Skeletal muscle tissue (tissue), 4 donors: ENCODE data around the gene RAB3GAP2. TPM values are rescaled to one million over a fixed set of nuclear protein-coding genes. Genes with fewer than 3 reads are reported as not detected.
"Not testable (repeated sequence)": the region's sequence is repeated elsewhere in the genome, so short reads cannot be mapped to it uniquely, and the experiment has no call there.

Experiments used
- H3K27ac ChIP-seq: one replicate; pipeline ENCODE4 v1.7.0; 2013; ENCODE audit warnings: mild to moderate bottlenecking, low read depth, low read length, inconsistent platforms
- H3K27me3 ChIP-seq, 3 donors: one replicate each; pipeline ENCODE4 v1.7.0; 2013; ENCODE audit warnings: low read length in 3 of 3; ENCODE audit not compliant: control insufficient read depth in 3 of 3, insufficient read depth in 3 of 3
- H3K36me3 ChIP-seq, 3 donors: one replicate each; pipeline ENCODE4 v1.7.0; 2013; ENCODE audit warnings: low read length in 3 of 3; ENCODE audit not compliant: control insufficient read depth in 3 of 3, insufficient read depth in 3 of 3
- H3K4me1 ChIP-seq, 3 donors: one replicate each; pipeline ENCODE4 v1.7.0; 2013; ENCODE audit warnings: low read length in 3 of 3, mild to moderate bottlenecking in 3 of 3; ENCODE audit not compliant: control insufficient read depth in 3 of 3, insufficient read depth in 3 of 3
- H3K4me3 ChIP-seq, 3 donors: one replicate each; pipeline ENCODE4 v1.7.0; 2013; ENCODE audit warnings: low read length in 3 of 3
- H3K9ac ChIP-seq, 3 donors: one replicate each; pipeline ENCODE4 v1.7.0; 2013; ENCODE audit warnings: low read length in 3 of 3, mild to moderate bottlenecking in 3 of 3, moderate library complexity in 2 of 3, low read depth in 1 of 3
- H3K9me3 ChIP-seq, 3 donors: one replicate each; pipeline ENCODE4 v1.7.0; 2013; ENCODE audit warnings: low read length in 3 of 3; ENCODE audit not compliant: control insufficient read depth in 3 of 3
- total RNA-seq: library from RNA; depleted of rRNA; stranded (reverse); fragments of >200 nt; gene quantifications from one replicate; pipeline ENCODE4 v1.2.3, GENCODE V29; 2014
- donor health status: Osteomylitis.

The RAB3GAP2 gene
- total RNA-seq, 1 donor from 2014 or later: 23.0 TPM

DNA sequence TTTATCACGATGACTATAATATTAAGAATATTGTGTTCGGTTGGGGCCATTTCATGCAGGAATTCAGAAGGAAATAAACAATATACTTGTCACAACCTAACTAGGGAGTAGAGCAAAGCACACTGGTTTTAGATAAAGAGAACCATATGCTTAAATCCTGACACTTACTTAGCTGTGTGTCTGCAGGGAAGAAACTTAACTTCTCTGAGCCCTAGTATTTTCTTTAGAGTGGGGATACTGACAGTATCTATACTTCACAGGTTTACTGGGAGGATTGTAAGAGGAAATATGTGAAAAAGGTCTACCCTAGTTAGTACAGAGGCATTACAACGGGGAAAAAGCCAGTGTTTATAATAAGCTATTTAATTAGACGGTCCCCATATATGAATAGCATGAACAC lies 105.4 kb downstream of the RAB3GAP2 start:
- Histone ChIP-seq H3K36me3 (peaks cover 19 to 48% (median 25%) of the 10 kb centered on the region in 3 donors), H3K9me3 (no peaks in the 10 kb centered on the region), H3K9ac (no peak overlapping the region), H3K27me3 (no peaks in the 10 kb centered on the region), H3K4me1 (no peaks in the 10 kb centered on the region), H3K27ac (no peak overlapping the region), H3K4me3 (no peak overlapping the region)

- Histone ChIP-seq H3K36me3 (peaks cover 13 to 36% (median 25%) of the 10 kb centered on the region in 3 donors), H3K4me3 (no peak overlapping the region), H3K9ac (no peak overlapping the region), H3K4me1 (no peaks in the 10 kb centered on the region), H3K27ac (no peak overlapping the region), H3K9me3 (no peaks in the 10 kb centered on the region), H3K27me3 (no peaks in the 10 kb centered on the region)
Observed at GRCh38 chr1:220164517-220164916, 107.7 kb downstream of the RAB3GAP2 start.

DNA sequence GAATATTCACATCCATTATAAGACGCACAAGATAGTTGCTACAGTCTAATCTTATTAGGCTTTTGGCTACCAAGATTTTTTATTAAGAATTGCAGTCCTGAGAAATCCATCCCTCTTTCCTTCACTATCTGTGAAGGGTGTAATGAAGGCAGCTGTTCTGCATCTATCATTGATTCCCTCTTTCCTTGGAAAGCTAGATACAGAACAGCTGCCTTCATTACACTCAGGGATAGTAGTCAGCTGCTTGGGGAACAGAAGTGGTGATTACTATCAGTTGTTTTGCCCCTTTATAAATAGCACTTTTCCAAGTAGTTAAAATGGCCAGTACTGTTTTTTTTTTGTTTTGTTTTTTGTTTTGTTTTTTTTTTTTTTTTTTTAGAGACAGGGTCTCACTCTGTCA lies 108.1 kb downstream of the RAB3GAP2 start:
- H3K9ac ChIP-seq: no peak overlapping the region
- no peaks in the 10 kb centered on the region for H3K27me3 ChIP-seq
- no peaks in the 10 kb centered on the region for H3K9me3 ChIP-seq
- H3K4me1 ChIP-seq: no peaks in the 10 kb centered on the region
- peaks cover 13 to 32% (median 25%) of the 10 kb centered on the region in 3 donors for H3K36me3 ChIP-seq
- H3K27ac ChIP-seq: no peak overlapping the region
- H3K4me3 ChIP-seq: no peak overlapping the region

- no peaks in the 10 kb centered on the region for H3K4me1 ChIP-seq
- no peak overlapping the region for H3K27ac ChIP-seq
- H3K36me3 ChIP-seq: peaks cover 7 to 34% (median 29%) of the 10 kb centered on the region in 3 donors
- H3K9ac ChIP-seq: no peak overlapping the region
- H3K27me3 ChIP-seq: no peaks in the 10 kb centered on the region
- no peaks in the 10 kb centered on the region for H3K9me3 ChIP-seq
- no peak overlapping the region for H3K4me3 ChIP-seq
Observed at GRCh38 chr1:220160027-220160426, 112.2 kb downstream of the RAB3GAP2 start.

GRCh38 chr1:220159041-220159440 lies 113.2 kb downstream of the RAB3GAP2 start:
- H3K36me3 ChIP-seq: peaks cover 11 to 40% (median 33%) of the 10 kb centered on the region in 3 donors
- H3K9me3 ChIP-seq: no peaks in the 10 kb centered on the region
- H3K27me3 ChIP-seq: no peaks in the 10 kb centered on the region
- H3K4me1 ChIP-seq: no peaks in the 10 kb centered on the region
- H3K4me3 ChIP-seq: no peak overlapping the region
- no peak overlapping the region for H3K27ac ChIP-seq
- no peak overlapping the region for H3K9ac ChIP-seq

DNA sequence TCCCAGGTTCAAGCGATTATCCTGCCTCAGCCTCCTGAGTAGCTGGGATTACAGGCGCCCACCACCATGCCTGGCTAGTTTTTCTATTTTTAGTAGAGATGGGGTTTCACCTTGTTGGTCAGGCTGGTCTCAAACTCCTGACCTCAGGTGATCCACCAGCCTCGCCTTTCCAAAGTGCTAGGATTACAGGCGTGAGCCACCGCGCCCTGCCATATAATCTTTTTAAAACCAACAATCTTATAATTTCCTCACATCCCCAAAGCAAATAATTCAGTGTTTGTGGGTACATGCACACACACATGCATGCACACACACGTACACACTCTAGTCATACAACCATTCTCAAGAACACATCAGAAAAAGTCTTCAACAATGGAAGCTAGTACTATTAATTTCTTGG lies 113.7 kb downstream of the RAB3GAP2 start:
- not testable (repeated sequence) for H3K9me3 ChIP-seq, H3K27me3 ChIP-seq, H3K9ac ChIP-seq, H3K27ac ChIP-seq, H3K4me1 ChIP-seq, H3K4me3 ChIP-seq
- H3K36me3 ChIP-seq: peaks cover 11 to 43% (median 33%) of the 10 kb centered on the region in 3 donors

DNA sequence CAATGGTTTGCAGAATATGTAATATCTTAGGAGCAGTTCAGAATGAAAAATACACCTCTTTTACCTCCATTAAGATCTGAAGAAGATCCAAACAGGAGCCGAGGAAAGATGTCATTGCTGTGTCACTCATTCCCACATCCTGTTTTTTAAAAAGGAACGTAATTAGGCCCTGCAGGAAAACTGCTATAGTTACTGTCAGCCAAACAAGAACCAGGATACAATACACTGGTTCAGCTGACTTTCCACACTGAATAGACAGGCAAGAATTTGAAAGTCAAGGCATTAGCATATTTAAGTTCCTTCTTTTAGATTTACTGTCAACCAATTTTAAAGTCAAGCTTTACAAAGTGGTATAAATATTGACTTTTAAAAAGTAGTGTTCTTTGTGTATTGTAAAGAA lies 114.5 kb downstream of the RAB3GAP2 start:
- Histone ChIP-seq H3K27me3 (no peaks in the 10 kb centered on the region), H3K36me3 (peaks cover 11 to 46% (median 35%) of the 10 kb centered on the region in 3 donors), H3K27ac (no peak overlapping the region), H3K4me1 (no peaks in the 10 kb centered on the region), H3K9me3 (no peaks in the 10 kb centered on the region), H3K4me3 (no peak overlapping the region), H3K9ac (no peak overlapping the region)

GRCh38 chr1:220156620-220157146 lies 115.6 kb downstream of the RAB3GAP2 start:
- peaks cover 11 to 46% (median 37%) of the 10 kb centered on the region in 3 donors for H3K36me3 ChIP-seq

DNA sequence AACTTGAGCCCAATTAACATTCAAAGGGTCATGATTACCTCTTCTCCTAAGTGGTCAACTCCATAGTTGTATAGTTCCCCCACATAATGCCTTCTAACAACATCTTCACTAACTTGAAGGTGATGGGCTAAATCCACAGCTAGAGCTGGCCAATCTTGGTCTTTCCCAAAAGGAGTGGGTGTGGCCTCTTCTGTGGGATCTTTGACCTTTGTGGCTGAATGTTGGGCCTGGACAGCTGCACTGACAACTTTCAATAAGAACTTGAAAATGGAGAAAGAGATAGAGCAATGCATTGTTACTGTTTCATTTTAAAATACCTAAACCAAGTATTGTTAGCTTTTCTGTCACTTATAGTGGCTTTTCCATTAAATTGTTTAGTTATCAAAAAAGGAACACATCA lies 119.1 kb downstream of the RAB3GAP2 start:
- Histone ChIP-seq H3K9ac (no peak overlapping the region), H3K36me3 (peaks cover 11 to 46% (median 35%) of the 10 kb centered on the region in 3 donors), H3K27ac (no peak overlapping the region), H3K9me3 (no peaks in the 10 kb centered on the region), H3K27me3 (no peaks in the 10 kb centered on the region), H3K4me3 (no peak overlapping the region), H3K4me1 (peaks cover 0 to 5% (median 0%) of the 10 kb centered on the region in 3 donors)

More at GRCh38 chr1:220156620-220157146, 115.6 kb downstream of the RAB3GAP2 start:
- Histone ChIP-seq H3K27ac (no peak overlapping the region), H3K9ac (no peak overlapping the region), H3K27me3 (no peaks in the 10 kb centered on the region), H3K9me3 (no peaks in the 10 kb centered on the region), H3K4me1 (no peaks in the 10 kb centered on the region), H3K4me3 (no peak overlapping the region)

DNA sequence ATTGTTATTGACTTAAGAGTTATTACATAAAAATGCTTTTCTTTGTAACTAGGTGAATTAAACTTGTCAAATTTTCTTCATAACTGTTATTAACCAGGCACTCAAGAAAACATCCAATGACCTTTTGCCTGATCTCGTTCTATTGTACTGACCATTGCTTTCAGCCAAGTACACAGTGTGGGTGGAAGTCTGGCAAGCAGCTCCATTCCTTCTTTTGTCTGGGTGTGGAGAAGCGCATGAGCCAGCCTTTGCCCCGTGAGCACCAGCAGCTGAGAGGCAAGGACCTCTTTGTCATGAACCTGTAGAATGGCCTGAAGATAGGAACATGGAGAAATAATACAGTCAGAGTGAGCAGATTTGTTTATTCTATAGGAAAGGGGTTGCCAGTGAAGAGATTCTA lies 120.8 kb downstream of the RAB3GAP2 start:
- H3K4me1 ChIP-seq: peaks cover 0 to 5% (median 0%) of the 10 kb centered on the region in 3 donors
- no peak overlapping the region for H3K4me3 ChIP-seq
- H3K27ac ChIP-seq: no peak overlapping the region
- H3K36me3 ChIP-seq: peaks cover 7 to 37% (median 33%) of the 10 kb centered on the region in 3 donors
- H3K27me3 ChIP-seq: no peaks in the 10 kb centered on the region
- no peak overlapping the region for H3K9ac ChIP-seq
- no peaks in the 10 kb centered on the region for H3K9me3 ChIP-seq
